Transverse colon (tissue), 4 donors: Measurements from ENCODE around the gene IDI2.

Experiments
- POLR2A ChIP-seq: fragments of 450-650 bp; IDR thresholded peaks from one replicate; pipeline ENCODE4 v1.6.1; 2016; ENCODE audit warnings: antibody characterized with exemption, mild to moderate bottlenecking, moderate library complexity
- POLR2AphosphoS5 ChIP-seq, 3 donors: sonication (generic); formaldehyde crosslinking; IDR thresholded peaks; one replicate each; pipeline ENCODE4 v1.6.1; 2016; ENCODE audit warnings: antibody characterized with exemption in 3 of 3
- TF ChIP-seq, protein P1 (sequence below), 5 experiments: fragments of 200-600 bp in 3 of 5; fragments of 450-650 bp in 2 of 5; sonication (generic) in 3 of 5; IDR thresholded peaks; 1 replicate in 2 of 5; 2 replicates in 3 of 5; pipeline ENCODE4 v1.5.1; 2016 to 2017; ENCODE audit warnings: antibody characterized with exemption in 5 of 5, inconsistent platforms in 3 of 5, mild to moderate bottlenecking in 2 of 5, moderate library complexity in 1 of 5

DNA sequence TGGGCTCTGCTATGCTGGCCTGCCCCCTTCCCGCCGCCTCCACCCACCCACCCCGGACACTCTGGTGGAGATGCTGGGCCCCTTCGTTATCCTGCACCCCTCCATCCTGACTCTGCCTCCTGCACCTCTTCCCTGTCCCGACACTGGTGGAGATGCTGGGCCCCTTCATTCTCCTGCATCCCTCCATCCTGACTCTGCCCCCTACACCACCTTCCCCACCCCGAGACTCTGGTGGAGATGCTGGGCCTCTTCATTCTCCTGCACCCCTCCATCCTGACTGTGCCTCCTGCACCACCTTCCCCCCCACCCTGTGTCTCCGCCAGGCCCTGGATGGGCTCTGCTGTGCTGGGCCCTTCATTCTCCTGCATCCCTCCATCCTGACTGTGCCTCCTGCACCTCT lies 15.0 kb downstream of the IDI2 start:
- TF ChIP-seq, protein P1, sequence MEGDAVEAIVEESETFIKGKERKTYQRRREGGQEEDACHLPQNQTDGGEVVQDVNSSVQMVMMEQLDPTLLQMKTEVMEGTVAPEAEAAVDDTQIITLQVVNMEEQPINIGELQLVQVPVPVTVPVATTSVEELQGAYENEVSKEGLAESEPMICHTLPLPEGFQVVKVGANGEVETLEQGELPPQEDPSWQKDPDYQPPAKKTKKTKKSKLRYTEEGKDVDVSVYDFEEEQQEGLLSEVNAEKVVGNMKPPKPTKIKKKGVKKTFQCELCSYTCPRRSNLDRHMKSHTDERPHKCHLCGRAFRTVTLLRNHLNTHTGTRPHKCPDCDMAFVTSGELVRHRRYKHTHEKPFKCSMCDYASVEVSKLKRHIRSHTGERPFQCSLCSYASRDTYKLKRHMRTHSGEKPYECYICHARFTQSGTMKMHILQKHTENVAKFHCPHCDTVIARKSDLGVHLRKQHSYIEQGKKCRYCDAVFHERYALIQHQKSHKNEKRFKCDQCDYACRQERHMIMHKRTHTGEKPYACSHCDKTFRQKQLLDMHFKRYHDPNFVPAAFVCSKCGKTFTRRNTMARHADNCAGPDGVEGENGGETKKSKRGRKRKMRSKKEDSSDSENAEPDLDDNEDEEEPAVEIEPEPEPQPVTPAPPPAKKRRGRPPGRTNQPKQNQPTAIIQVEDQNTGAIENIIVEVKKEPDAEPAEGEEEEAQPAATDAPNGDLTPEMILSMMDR (IDR thresholded peaks at IDR 0.05), result no peak
- TF ChIP-seq POLR2AphosphoS5 (IDR thresholded peaks at IDR 0.05) (no peak), POLR2A (no peak)
